GM06990 (cell line): ENCODE measurements around the gene RELN.

Experiments
- DNase-seq: peaks from one replicate; pipeline ENCODE4 v3.0.0-alpha.2; 2011; ENCODE audit not compliant: insufficient read length; ENCODE audit errors: extremely low read depth
- H3K27me3 ChIP-seq: replicated peaks from 2 replicates; pipeline ENCODE4 v1.6.0; 2011; ENCODE audit warnings: low read length; ENCODE audit not compliant: control insufficient read depth, insufficient read depth
- H3K36me3 ChIP-seq: 2 replicates; pipeline ENCODE4 v1.5.1; 2011; ENCODE audit warnings: low read length; ENCODE audit not compliant: control insufficient read depth, insufficient read depth
- H3K4me3 ChIP-seq: replicated peaks from 2 replicates; pipeline ENCODE4 v1.5.1; 2011; ENCODE audit warnings: low read depth, mild to moderate bottlenecking, control low read depth, low read length
- CTCF ChIP-seq: IDR thresholded peaks from 2 replicates; pipeline ENCODE4 v1.5.1; 2011; ENCODE audit warnings: low read length, control low read depth, mild to moderate bottlenecking, inconsistent platforms; ENCODE audit not compliant: insufficient read depth, poor library complexity, severe bottlenecking

Gene RELN

GRCh38 chr7:103462358-103462757, 527.1 kb downstream of the RELN start:
- H3K36me3 ChIP-seq = no peaks in the 10 kb centered on the region
- no peak overlapping the region for H3K4me3 ChIP-seq
- TF ChIP-seq CTCF = no peak
- DNase-seq = no peak
- H3K27me3 ChIP-seq = peaks cover 1% of the 10 kb centered on the region

GRCh38 chr7:103447073-103447960, 542.1 kb downstream of the RELN start:
- peaks cover 2% of the 10 kb centered on the region; the same call in 1 of the 2 replicates for H3K27me3 ChIP-seq
- H3K4me3 ChIP-seq = no peak overlapping the region
- DNase-seq = peak; percentile 19
- H3K36me3 ChIP-seq = no peaks in the 10 kb centered on the region
- peak; percentile 77 for TF ChIP-seq CTCF

- H3K4me3 ChIP-seq = no peak within 1 kb of the TSS
- peaks cover 2% of the 10 kb centered on the region; the same call in 1 of the 2 replicates for H3K27me3 ChIP-seq
- TF ChIP-seq CTCF = no peak
- DNase-seq = peak; percentile 14
- no peaks in the 10 kb centered on the region for H3K36me3 ChIP-seq
Observed at GRCh38 chr7:103446049-103446520, 543.4 kb downstream of the RELN start, which contains the start of gene SLC26A5. SLC26A5 (minus strand) TSS chr7:103446207; CDS start chr7:103421514, 24,693 bp downstream.

- Histone ChIP-seq H3K27me3 (peaks cover 2% of the 10 kb centered on the region; the same call in 1 of the 2 replicates), H3K36me3 (no peaks in the 10 kb centered on the region), H3K4me3 (no peak overlapping the region)
- no peak for TF ChIP-seq CTCF
- DNase-seq = peak; percentile 11
Observed at GRCh38 chr7:103445228-103446048, 544.0 kb downstream of the RELN start.

GRCh38 chr7:103439661-103440060, 549.8 kb downstream of the RELN start:
- H3K27me3 ChIP-seq = no peaks in the 10 kb centered on the region
- H3K36me3 ChIP-seq = no peaks in the 10 kb centered on the region
- TF ChIP-seq CTCF = no peak
- no peak overlapping the region for H3K4me3 ChIP-seq
- DNase-seq = no peak
